Karpas-422 (cell line): ENCODE data around the gene CHMP4B. TPM values are rescaled to one million over a fixed set of nuclear protein-coding genes. Genes with fewer than 3 reads are reported as not detected.

Experiments used
- DNase-seq: peaks from one replicate; pipeline ENCODE4 v3.0.0-alpha.2; 2015
- H2AFZ ChIP-seq: fragments of 200-600 bp; sonication (generic); 2 replicates; pipeline ENCODE4 v1.6.1; 2014; ENCODE audit warnings: antibody characterized with exemption, low read length, mixed read lengths
- H3K27ac ChIP-seq: fragments of 200-600 bp; sonication (generic); 2 replicates; pipeline ENCODE4 v1.5.1; 2014; ENCODE audit warnings: mild to moderate bottlenecking, low read length, moderate library complexity
- H3K27me3 ChIP-seq: fragments of 200-600 bp; sonication (generic); 2 replicates; pipeline ENCODE4 v1.6.1; 2014; ENCODE audit warnings: low read length, mixed read lengths
- H3K36me3 ChIP-seq: fragments of 200-600 bp; sonication (generic); 2 replicates; pipeline ENCODE4 v1.6.1; 2014; ENCODE audit warnings: low read length, mixed read lengths; ENCODE audit not compliant: insufficient read depth
- H3K4me1 ChIP-seq: fragments of 200-600 bp; sonication (generic); 2 replicates; pipeline ENCODE4 v1.6.1; 2014; ENCODE audit warnings: mild to moderate bottlenecking, low read length, mixed read lengths
- H3K4me2 ChIP-seq: fragments of 200-600 bp; sonication (generic); 2 replicates; pipeline ENCODE4 v1.6.1; 2014; ENCODE audit warnings: low read length, low read depth, mild to moderate bottlenecking; ENCODE audit not compliant: poor library complexity, severe bottlenecking
- H3K4me3 ChIP-seq: fragments of 200-600 bp; sonication (generic); 2 replicates; pipeline ENCODE4 v1.5.1; 2014; ENCODE audit warnings: mild to moderate bottlenecking, antibody characterized with exemption, low read length, mixed read lengths
- H3K79me2 ChIP-seq: fragments of 200-600 bp; sonication (generic); 2 replicates; pipeline ENCODE4 v1.6.1; 2014; ENCODE audit warnings: mild to moderate bottlenecking, low read length, mixed read lengths
- H3K9ac ChIP-seq: fragments of 200-600 bp; sonication (generic); 2 replicates; pipeline ENCODE4 v1.6.0; 2014; ENCODE audit warnings: low read length
- H3K9me2 ChIP-seq: fragments of 200-600 bp; sonication (generic), shearing (Covaris generic); replicated peaks from 2 replicates; pipeline ENCODE4 v1.6.0; 2014; ENCODE audit warnings: mild to moderate bottlenecking, low read length, moderate library complexity; ENCODE audit not compliant: insufficient read depth
- H3K9me3 ChIP-seq: fragments of 300-700, 200-600 bp; sonication (generic); 2 replicates; pipeline ENCODE4 v1.6.1; 2014; ENCODE audit warnings: low read length, mixed read lengths
- H4K20me1 ChIP-seq: fragments of 200-600 bp; sonication (generic); 2 replicates; pipeline ENCODE4 v1.6.1; 2014; ENCODE audit warnings: mild to moderate bottlenecking, antibody characterized with exemption, low read length, low read depth; ENCODE audit not compliant: insufficient read depth
- total RNA-seq: library from RNA; depleted of rRNA; stranded (reverse); fragments of >200 nt; shearing (Covaris generic); gene quantifications from 2 replicates; pipeline ENCODE4 v1.2.3, GENCODE V29; 2014; ENCODE audit warnings: low replicate concordance

CHMP4B gene
- total RNA-seq, 1 experiment from 2014 or later: 33.8 TPM

DNA sequence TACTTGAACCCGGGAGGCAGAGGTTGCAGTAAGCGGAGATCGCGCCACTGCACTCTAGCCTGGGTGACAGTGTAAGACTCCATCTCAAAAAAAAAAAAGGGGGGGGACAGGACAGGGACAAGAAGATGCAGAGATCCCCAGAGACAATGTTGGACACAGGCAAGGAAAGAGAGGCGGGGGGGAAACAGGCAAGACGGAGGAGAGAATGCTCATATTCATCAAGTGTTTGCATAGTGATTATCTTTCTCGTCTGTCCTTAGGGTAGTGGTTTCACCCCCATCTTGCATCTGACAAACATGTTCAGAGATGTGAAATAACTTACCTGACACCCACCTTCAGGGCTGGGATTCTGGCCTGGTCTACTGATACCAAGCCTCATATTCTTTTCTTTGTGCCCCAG, 29.0 kb downstream of the CHMP4B start:
- Histone ChIP-seq H3K4me2 (no peak overlapping the region), H3K36me3 (no peaks in the 10 kb centered on the region), H3K4me3 (no peak overlapping the region), H3K9ac (no peak overlapping the region), H3K4me1 (peaks cover 68% of the 10 kb centered on the region), H3K9me3 (no peaks in the 10 kb centered on the region), H4K20me1 (peaks cover 9% of the 10 kb centered on the region; the same call in 1 of the 2 replicates), H3K27ac (no peak overlapping the region), H2AFZ (no peak overlapping the region), H3K79me2 (peaks cover 100% of the 10 kb centered on the region), H3K27me3 (no peaks in the 10 kb centered on the region), H3K9me2 (no peaks in the 10 kb centered on the region)
- DNase-seq: no peak

GRCh38 chr20:33840759-33841435, 29.7 kb downstream of the CHMP4B start:
- Histone ChIP-seq H3K9me2 (no peaks in the 10 kb centered on the region), H3K36me3 (no peaks in the 10 kb centered on the region), H3K9me3 (no peaks in the 10 kb centered on the region), H3K4me1 (peaks cover 68% of the 10 kb centered on the region), H3K4me2 (no peak overlapping the region), H3K27ac (no peak overlapping the region), H3K79me2 (peaks cover 100% of the 10 kb centered on the region), H3K27me3 (no peaks in the 10 kb centered on the region), H3K4me3 (no peak overlapping the region), H3K9ac (no peak overlapping the region), H4K20me1 (peaks cover 11% of the 10 kb centered on the region; the same call in 1 of the 2 replicates), H2AFZ (no peak overlapping the region)
- no peak for DNase-seq

DNA sequence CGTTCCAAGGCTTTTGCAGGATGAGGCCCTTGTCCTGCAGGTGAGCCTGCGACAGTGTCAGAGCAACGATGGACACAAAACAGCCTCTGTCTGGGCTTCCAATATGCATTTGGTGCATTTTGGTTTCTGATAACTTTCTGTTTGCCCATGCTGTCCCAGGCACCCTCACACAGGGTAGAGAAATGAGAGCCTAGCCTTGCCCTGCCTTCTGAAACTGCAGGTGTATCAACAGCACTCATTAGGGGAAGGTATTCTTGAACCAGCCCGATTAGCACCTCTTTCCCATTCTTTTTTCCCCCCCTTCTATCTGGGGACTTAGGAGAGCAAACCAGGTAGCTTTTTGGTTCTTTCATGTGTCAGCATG, 30.3 kb downstream of the CHMP4B start:
- no peak overlapping the region for H2AFZ ChIP-seq
- no peaks in the 10 kb centered on the region for H3K9me2 ChIP-seq
- no peaks in the 10 kb centered on the region for H3K27me3 ChIP-seq
- DNase-seq: no peak
- H3K9ac ChIP-seq: no peak overlapping the region
- H3K36me3 ChIP-seq: no peaks in the 10 kb centered on the region
- no peaks in the 10 kb centered on the region for H3K9me3 ChIP-seq
- no peak overlapping the region for H3K27ac ChIP-seq
- H4K20me1 ChIP-seq: peaks cover 16% of the 10 kb centered on the region; the same call in 1 of the 2 replicates
- H3K4me2 ChIP-seq: no peak overlapping the region
- peaks cover 68% of the 10 kb centered on the region for H3K4me1 ChIP-seq
- no peak overlapping the region for H3K4me3 ChIP-seq
- peaks cover 100% of the 10 kb centered on the region for H3K79me2 ChIP-seq

DNA sequence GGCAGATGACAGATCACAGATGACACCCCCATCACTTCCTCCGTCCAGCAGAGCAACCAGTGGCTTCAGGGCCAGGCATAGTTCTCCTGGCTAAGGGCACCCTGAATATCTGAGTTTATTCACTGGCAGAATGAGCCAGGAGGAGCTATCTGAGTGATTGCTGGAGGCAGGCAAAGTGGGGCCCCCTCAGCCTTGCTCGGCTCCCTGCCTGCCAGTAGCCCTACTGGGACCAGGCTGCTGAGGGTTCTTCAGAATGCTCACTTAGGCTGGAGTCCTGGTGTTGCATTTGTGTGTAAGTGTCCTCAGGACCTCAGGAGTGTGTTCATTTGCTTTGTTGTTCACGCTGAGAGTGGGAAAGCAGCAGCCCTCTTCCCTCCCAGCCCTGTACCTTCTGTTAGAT, 31.2 kb downstream of the CHMP4B start:
- Histone ChIP-seq H3K27me3 (no peaks in the 10 kb centered on the region), H3K4me2 (no peak overlapping the region), H3K36me3 (no peaks in the 10 kb centered on the region), H3K4me3 (no peak overlapping the region), H3K4me1 (peaks cover 64% of the 10 kb centered on the region), H2AFZ (no peak overlapping the region), H3K79me2 (peaks cover 100% of the 10 kb centered on the region), H4K20me1 (peaks cover 21% of the 10 kb centered on the region; the same call in 1 of the 2 replicates), H3K9me2 (no peaks in the 10 kb centered on the region), H3K27ac (no peak overlapping the region), H3K9ac (no peak overlapping the region), H3K9me3 (no peaks in the 10 kb centered on the region)
- DNase-seq: no peak

GRCh38 chr20:33843050-33843449, 31.9 kb downstream of the CHMP4B start:
- Histone ChIP-seq H3K9ac (no peak overlapping the region), H4K20me1 (peaks cover 25% of the 10 kb centered on the region; the same call in 1 of the 2 replicates), H3K9me2 (no peaks in the 10 kb centered on the region), H3K36me3 (no peaks in the 10 kb centered on the region), H3K4me3 (no peak overlapping the region), H3K4me1 (peaks cover 57% of the 10 kb centered on the region), H3K27ac (no peak overlapping the region), H3K27me3 (no peaks in the 10 kb centered on the region), H2AFZ (no peak overlapping the region), H3K4me2 (no peak overlapping the region), H3K9me3 (no peaks in the 10 kb centered on the region), H3K79me2 (peaks cover 100% of the 10 kb centered on the region)
- no peak for DNase-seq

GRCh38 chr20:33843854-33844253, 32.7 kb downstream of the CHMP4B start:
- Histone ChIP-seq H2AFZ (no peak overlapping the region), H3K9me3 (no peaks in the 10 kb centered on the region), H3K27me3 (no peaks in the 10 kb centered on the region), H3K79me2 (peaks cover 100% of the 10 kb centered on the region), H3K4me2 (no peak overlapping the region), H4K20me1 (peaks cover 31% of the 10 kb centered on the region; the same call in 1 of the 2 replicates), H3K4me1 (peaks cover 49% of the 10 kb centered on the region), H3K9me2 (no peaks in the 10 kb centered on the region), H3K4me3 (no peak overlapping the region), H3K27ac (no peak overlapping the region), H3K36me3 (peaks cover 5% of the 10 kb centered on the region; the same call in 1 of the 2 replicates), H3K9ac (no peak overlapping the region)
- DNase-seq: no peak

- Histone ChIP-seq H3K4me1 (peaks cover 23% of the 10 kb centered on the region), H3K27me3 (no peaks in the 10 kb centered on the region), H3K9ac (no peak overlapping the region), H3K9me3 (no peaks in the 10 kb centered on the region), H3K4me3 (no peak overlapping the region), H3K9me2 (no peaks in the 10 kb centered on the region), H3K27ac (no peak overlapping the region), H4K20me1 (peaks cover 41% of the 10 kb centered on the region), H2AFZ (no peak overlapping the region), H3K36me3 (peaks cover 10% of the 10 kb centered on the region; the same call in 1 of the 2 replicates), H3K4me2 (no peak overlapping the region), H3K79me2 (peaks cover 90% of the 10 kb centered on the region)
- no peak for DNase-seq
Measured at GRCh38 chr20:33846291-33846935, 35.3 kb downstream of the CHMP4B start.

GRCh38 chr20:33847006-33847405, 35.9 kb downstream of the CHMP4B start:
- Histone ChIP-seq H3K27me3 (no peaks in the 10 kb centered on the region), H3K9me2 (no peaks in the 10 kb centered on the region), H3K4me2 (no peak overlapping the region), H3K79me2 (peaks cover 84% of the 10 kb centered on the region), H3K27ac (no peak overlapping the region), H4K20me1 (peaks cover 39% of the 10 kb centered on the region), H3K4me1 (peaks cover 17% of the 10 kb centered on the region), H3K9ac (no peak overlapping the region), H2AFZ (no peak overlapping the region), H3K9me3 (no peaks in the 10 kb centered on the region), H3K36me3 (peaks cover 13% of the 10 kb centered on the region; the same call in 1 of the 2 replicates), H3K4me3 (no peak overlapping the region)
- DNase-seq: no peak
